Measurements from ENCODE around the gene ARMH1. TPM values are rescaled to one million over a fixed set of nuclear protein-coding genes. Genes with fewer than 3 reads are reported as not detected.
A peak's percentile ranks its signal among the peaks of the same experiment; 100 is the strongest.

The ARMH1 gene
- total RNA-seq, result 0.70 TPM
- long read RNA-seq, partial matches to known transcripts, result 0 of 1 reads
- long read RNA-seq, other reads (novel, unspliced or antisense), result 1 of 1 reads

GRCh38 chr1:44674113-44675000 is at the start of gene ARMH1, which contains the start of gene TMEM53:
Gene ARMH1, plus strand, starts transcription at chr1:44674714. Its CDS starts 14,984 bp downstream, at chr1:44689698.
Gene TMEM53, minus strand, starts transcription at chr1:44674481. Its CDS starts 90 bp downstream, at chr1:44674391.
- intact Hi-C loops (cut with DNase I), result no loop called here
- DNase-seq (ENCODE audit: low spot score), result peak; percentile 99

- DNase-seq (ENCODE audit: low spot score), result no peak
- intact Hi-C loops (cut with DNase I), result no loop called here
Observed at GRCh38 chr1:44625348-44625747, 49.2 kb upstream of the ARMH1 start.

- no peak for DNase-seq (ENCODE audit: low spot score)
- intact Hi-C loops (cut with DNase I), result no loop called here
Observed at GRCh38 chr1:44628962-44629756, 45.4 kb upstream of the ARMH1 start.

GRCh38 chr1:44630116-44630515 is 44.4 kb upstream of the ARMH1 start:
- intact Hi-C loops (cut with DNase I), result loop anchor here (5.0 kb wide), 1 partner anchor 418 kb away; the partner anchor contains the start of gene DMAP1

GRCh38 chr1:44631333-44631646 is 43.2 kb upstream of the ARMH1 start:
- DNase-seq (ENCODE audit: low spot score), result no peak
- intact Hi-C loops (cut with DNase I), result loop anchor here (5.0 kb wide), 1 partner anchor 419 kb away; the partner anchor contains the start of gene DMAP1

More at GRCh38 chr1:44630116-44630515, 44.4 kb upstream of the ARMH1 start:
- DNase-seq (ENCODE audit: low spot score), result no peak

GRCh38 chr1:44631647-44632539 is 42.6 kb upstream of the ARMH1 start:
- intact Hi-C loops (cut with DNase I), result loop anchor here (5.0 kb wide), 1 partner anchor 420 kb away; the partner anchor contains the start of gene DMAP1
- peak; percentile 95 for DNase-seq (ENCODE audit: low spot score)

DNA sequence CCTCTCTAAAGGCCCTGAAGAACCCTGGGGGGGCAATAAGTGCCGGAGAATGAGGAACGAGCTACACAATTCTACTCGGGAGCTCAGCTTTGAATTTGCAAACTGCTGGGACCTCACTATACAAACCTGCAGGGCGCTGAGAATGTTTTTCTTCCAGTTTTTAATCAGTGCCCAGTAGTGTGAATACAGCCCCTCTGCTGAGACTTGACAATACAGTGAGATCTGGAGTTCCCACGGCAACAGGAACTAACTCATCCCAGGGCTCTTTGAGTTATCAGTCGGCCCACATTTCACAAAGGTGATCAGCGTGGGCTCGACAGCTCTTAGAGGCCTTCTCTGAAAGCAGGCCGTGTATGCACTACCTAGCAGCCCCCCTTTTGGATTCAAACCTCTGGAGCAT is 41.9 kb upstream of the ARMH1 start:
- no peak for DNase-seq (ENCODE audit: low spot score)
- intact Hi-C loops (cut with DNase I), result loop anchor here (5.0 kb wide), 1 partner anchor 420 kb away; the partner anchor contains the start of gene DMAP1

DNA sequence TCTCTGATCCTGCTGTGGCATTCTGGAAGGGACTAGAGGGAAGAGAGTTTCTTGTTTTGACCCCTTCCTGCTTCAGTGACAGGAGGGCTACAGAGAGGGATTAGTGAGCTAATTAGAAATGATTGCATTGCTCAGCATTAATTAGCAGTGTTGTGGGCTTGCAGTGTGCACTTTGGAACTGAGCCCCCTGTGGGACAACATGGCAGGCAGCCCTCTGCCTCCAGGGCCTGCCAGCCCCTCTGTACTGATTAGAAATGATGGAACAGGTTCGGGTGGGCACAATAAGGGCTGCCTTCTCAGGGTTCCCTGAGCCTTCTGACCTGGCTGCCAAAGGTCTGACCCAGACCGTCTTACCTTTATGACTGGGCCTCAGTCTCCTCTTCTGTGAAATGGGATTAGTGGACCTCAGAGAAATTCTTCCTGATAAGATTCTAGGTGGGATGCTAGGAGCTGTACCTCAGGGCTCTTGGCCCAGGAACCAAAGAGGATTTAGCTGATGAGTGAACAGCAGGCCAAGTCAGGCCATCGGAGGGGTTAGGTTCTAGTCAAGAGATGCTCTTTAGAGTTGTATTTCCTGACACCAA is 39.8 kb upstream of the ARMH1 start:
- intact Hi-C loops (cut with DNase I), result loop anchor here (5.0 kb wide), 1 partner anchor 422 kb away; the partner anchor contains the start of gene DMAP1
- DNase-seq (ENCODE audit: low spot score), result no peak

GRCh38 chr1:44635439-44635838 is 39.1 kb upstream of the ARMH1 start:
- DNase-seq (ENCODE audit: low spot score), result no peak
- intact Hi-C loops (cut with DNase I), result no loop called here

DNA sequence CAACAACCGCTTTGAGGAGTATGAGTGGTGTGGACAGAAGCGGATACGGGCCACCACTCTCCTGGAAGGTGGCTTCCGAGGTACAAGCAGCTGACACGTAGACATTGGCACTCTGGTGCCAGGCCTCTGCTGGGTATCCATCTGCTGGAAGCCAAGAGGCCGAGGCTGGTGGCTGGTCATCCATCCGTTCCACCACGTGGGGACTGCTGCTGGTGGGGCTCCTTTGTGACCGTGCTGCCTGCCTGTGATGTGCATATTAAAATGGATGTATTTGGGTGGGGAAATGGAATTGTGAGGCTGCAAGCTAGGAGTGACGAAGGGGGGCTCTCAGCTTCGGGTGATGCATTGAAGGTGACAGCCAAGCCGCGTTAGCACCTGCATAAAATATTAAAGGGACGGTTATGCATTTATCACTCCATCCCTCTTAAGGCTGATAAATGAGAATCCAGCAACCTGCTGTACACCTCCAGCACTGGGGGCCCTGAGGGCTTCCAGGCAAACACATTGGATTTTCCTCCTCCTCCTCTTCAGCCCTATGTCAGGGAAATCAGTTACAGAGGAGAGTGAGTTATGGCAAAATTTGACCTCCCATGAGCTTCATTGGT is 38.3 kb upstream of the ARMH1 start:
- no peak for DNase-seq (ENCODE audit: low spot score)
- intact Hi-C loops (cut with DNase I), result no loop called here

- DNase-seq (ENCODE audit: low spot score), result no peak
- intact Hi-C loops (cut with DNase I), result no loop called here
Observed at GRCh38 chr1:44636688-44637598, 37.6 kb upstream of the ARMH1 start.

GRCh38 chr1:44637702-44638411 is 36.7 kb upstream of the ARMH1 start:
- no peak for DNase-seq (ENCODE audit: low spot score)
- intact Hi-C loops (cut with DNase I), result no loop called here

DNA sequence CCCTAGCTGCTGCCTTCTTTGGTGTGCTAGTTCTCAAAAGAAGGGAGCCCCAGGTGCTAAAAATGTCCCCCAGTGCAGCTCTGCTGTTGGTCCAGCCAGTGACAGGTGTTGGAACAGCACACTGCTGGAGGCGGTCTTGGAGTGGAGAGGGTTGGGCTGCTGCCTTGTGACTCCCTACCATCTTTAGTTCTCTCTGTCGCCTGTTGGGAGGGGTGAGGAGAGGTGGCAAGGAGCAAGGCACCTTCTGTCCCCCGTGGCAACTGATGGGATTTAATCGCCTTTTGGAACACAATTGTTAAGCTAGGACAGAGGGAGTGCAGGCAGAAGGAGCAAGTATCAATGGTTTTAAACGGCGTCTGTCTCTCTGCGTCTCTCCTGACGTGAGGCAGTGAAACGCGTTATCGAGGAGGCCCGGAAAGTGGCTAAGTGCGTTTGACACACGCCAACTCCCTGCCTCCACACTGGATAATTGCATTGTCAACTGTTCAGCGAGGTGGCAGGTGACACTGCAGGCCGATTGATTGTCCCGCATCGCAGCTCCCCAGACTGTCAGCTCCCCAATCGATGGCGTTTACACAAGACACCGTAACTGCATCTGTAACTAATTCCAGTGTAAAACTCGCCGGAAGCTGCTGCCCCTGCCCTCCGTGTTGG is 34.2 kb upstream of the ARMH1 start:
- intact Hi-C loops (cut with DNase I), result no loop called here
- no peak for DNase-seq (ENCODE audit: low spot score)

- no peak for DNase-seq (ENCODE audit: low spot score)
- intact Hi-C loops (cut with DNase I), result no loop called here
Observed at GRCh38 chr1:44641126-44642102, 33.1 kb upstream of the ARMH1 start.

DNA sequence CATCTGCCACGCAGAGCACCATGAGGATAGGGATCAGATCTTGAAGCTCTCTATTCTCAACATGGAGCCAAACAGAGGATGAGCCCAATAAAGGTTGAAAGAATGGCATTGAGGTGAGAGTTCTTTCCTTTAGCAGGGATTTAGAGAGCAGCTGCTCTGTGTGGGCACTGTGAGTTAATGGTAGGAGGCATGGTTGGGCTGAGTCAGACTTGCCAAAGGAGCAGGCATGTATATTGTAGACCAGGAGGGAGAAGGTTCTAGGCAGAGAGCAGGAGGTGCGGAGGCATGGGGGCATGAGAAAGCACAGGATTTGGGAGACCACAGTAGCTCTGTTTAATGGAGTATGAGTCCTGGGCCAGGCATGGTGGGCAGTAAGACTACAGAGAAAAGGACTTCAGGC is 32.3 kb upstream of the ARMH1 start:
- no peak for DNase-seq (ENCODE audit: low spot score)
- intact Hi-C loops (cut with DNase I), result no loop called here
